GM19238 (cell line): ENCODE measurements around the gene RNF8.
"Not testable (repeated sequence)": the region's sequence is repeated elsewhere in the genome, so short reads cannot be mapped to it uniquely, and the experiment has no call there.

Experiments used
- DNase-seq: peaks from one replicate; pipeline ENCODE4 v3.0.0; 2011; ENCODE audit warnings: low spot score; ENCODE audit not compliant: insufficient read length

RNF8 gene

GRCh38 chr6:37321101-37321500 lies 32.7 kb upstream of the RNF8 start:
- no peak for DNase-seq

DNA sequence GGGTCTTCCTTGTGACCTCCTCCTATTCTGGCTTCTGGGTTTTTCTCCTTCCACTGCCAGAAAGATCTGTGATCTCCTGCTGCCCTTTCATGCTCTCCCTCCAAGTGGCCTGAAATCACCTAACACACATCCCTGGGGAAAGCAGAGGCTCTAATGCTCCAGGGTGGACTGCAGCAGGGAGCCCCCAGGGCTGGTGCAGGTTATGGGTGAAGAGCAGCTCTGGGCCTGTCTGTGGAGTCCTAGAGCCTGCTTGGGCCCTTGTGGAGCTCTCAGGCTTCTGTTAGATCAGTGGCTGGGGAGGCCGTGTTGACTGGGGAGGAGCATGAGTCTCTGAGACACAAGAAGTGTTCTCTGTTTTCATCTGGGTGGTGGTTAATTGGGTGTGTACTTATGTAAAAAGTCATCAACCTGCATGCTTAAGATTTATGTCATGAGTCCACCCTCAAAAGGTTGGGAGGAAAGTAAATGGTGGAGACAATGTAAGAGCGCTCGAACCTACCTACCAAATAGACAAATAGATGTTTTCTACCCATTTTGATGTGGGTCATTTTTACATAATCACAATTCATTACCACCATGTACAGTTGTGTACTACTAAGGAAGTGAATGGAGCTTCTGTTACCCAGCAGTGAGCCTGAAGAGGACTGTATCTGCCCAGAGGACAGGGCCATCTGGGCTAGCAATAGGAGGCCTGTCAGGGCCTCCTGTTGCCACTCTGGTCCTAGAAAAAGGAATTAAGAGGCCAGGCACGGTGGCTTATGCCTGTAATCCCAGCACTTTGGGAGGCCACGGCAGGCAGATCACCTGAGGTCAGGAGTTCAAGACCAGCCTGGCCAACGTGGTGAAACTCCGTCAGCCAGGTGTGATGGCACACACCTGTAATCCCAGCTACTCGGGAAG lies 32.0 kb upstream of the RNF8 start:
- DNase-seq: no peak

- no peak for DNase-seq
These were observed 30.2 kb upstream of the RNF8 start for GRCh38 chr6:37323580-37323979.

GRCh38 chr6:37324131-37325033 lies 29.4 kb upstream of the RNF8 start:
- DNase-seq: no peak

DNA sequence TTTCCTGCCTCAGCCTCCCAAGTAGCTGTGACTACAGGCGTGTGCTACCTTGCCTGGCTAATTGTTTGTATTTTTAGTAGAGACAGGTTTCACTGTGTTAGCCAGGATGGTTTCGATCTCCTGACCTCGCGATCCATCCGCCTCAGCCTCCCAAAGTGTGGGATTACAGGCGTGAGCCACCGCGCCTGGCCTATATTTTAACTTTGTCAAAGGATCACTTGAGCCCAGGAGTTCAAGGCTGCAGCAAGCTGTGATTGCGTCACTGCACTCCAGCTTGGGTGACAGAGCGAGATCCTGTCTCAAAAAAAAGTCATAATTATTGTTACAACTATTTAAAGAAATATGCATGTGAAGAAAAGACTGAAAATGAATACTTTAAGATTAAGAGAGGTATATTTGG lies 23.4 kb upstream of the RNF8 start:
- not testable (repeated sequence) for DNase-seq

GRCh38 chr6:37331047-37331446 lies 22.7 kb upstream of the RNF8 start:
- DNase-seq: no peak

GRCh38 chr6:37332894-37333293 lies 20.9 kb upstream of the RNF8 start:
- DNase-seq: no peak

GRCh38 chr6:37334047-37334446 lies 19.7 kb upstream of the RNF8 start:
- DNase-seq: no peak

- not testable (repeated sequence) for DNase-seq
These were observed 15.5 kb upstream of the RNF8 start for GRCh38 chr6:37338317-37338716.

DNA sequence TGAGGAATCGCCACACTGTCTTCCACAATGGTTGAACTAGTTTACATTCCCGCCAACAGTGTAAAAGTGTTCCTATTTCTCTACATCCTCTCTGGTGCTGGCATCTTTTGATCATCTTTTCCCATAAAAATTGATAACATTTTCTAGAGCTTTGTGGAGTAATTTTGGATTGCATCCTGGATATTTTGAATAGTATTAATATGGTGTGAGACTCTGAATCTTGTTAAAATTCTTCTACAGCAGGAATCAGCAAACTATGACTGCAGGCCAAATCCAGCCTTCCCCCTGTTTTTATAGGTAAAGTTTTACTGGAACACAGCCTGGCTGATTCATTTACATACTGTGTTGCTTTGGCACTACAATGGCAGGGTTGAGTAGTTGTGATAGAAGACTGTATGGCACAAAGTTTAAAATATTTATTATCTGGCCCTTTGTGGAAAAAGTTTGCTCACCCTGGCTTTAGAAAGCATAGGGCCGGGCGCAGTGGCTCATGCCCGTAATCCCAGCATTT lies 15.0 kb upstream of the RNF8 start:
- DNase-seq: no peak

DNA sequence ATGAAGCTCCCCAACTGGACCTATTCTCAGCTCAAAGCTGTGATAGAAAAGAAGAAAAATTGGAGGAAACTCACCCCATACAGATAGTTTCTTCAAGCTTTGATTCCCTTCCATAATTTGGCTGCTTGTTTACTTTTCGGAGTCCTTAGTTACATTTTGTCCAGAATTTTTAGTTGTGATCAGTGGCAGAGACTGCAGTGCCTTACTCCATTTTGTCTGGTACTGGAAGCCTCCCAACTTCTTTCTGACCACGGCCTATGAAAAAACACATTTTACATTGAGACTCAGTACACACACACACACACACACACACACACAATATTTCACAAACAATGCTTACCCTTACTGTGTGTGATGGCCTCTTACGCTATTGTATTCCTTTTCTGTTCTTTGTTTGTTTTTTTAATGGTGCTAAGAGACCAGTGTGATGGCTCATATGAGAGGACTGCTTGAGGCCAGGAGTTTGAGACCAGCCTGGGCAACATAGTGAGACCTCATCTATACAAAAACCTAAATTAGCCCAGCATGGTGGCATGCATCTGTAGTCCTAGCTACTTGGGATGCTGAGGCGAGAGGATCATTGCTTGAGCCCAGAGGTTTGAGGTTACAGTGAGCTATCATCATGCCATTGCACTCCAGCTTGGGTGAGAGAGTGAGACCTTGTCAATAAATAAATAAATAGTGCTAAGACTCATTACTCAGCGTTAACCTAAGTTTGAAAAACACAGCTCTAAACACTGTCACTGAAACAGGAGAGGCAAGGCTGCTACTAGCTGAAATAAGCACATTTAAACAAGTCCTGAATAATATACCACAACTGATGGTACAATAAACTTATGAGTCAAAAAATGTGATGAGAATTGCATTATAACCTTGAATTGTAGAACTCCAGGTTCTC lies 13.8 kb upstream of the RNF8 start:
- no peak for DNase-seq

- no peak for DNase-seq
These were observed 13.2 kb upstream of the RNF8 start for GRCh38 chr6:37340639-37340943.

DNA sequence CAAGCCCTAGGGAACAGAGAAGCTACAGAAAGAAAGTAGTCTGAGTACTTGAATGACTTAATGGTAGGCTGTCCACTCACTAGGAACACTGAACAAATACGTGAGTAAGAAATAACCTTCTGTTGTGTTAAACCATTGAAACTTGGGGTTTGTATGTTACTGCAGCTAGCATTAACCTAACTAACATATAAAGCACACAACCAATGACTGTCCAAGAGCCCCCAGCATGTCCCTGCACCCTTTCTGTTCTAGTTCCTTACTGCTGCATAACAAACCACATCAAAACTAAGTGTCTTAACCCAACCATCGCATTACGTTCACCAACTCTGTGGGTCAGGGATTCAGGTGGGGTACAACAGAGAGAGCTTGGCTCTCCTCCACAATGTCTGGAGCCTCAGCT lies 10.5 kb upstream of the RNF8 start:
- no peak for DNase-seq

DNA sequence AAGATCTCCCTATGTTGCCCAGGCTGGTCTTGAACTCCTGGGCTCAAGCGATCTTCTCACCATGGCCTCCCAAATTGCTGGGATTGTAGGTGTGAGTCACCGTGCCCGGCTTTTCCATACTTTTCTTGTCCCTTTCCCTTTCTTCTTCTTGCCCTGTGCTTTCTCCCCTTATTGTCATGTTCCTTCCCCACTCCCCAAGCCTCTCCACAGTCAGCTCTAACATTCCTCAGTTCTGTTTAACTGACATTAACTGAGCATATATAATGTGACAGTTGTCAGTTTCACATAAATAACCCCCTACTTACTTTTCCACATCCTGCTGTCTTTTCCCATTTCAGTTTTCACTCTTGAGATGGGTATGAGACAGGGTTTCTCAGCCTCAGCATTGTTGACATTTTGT lies 9.5 kb upstream of the RNF8 start:
- no peak for DNase-seq

DNA sequence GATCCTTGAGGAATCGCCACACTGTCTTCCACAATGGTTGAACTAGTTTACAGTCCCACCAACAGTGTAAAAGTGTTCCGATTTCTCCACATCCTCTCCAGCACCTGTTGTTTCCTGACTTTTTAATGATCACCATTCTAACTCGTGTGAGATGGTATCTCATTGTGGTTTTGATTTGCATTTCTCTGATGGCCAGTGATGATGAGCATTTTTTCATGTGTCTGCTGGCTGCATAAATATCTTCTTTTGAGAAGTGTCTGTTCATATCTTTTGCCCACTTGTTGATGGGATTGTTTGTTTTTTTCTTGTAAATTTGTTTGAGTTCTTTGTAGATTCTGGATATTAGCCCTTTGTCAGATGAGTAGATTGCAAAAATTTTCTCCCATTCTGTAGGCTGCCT lies 8.0 kb upstream of the RNF8 start:
- DNase-seq: not testable (repeated sequence)

DNA sequence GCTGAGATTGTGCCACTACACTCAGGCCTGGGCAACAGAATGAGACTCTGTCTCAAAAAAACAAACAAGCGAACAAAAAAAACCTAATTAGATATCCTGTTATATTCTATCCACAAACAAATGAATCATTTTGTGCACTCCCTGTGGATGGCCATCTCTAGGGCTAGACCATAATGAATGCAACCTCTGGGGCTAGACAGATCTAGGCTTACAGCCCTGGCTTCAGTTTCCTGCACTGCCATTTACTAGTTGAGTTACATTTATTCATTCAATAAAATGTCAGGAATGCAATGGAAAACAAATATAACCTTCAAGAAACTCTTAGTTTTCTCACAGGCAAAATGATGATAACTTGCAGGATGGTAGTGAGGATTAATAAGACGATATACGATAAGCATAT lies 6.6 kb upstream of the RNF8 start:
- no peak for DNase-seq

- no peak for DNase-seq
These were observed 6.1 kb upstream of the RNF8 start for GRCh38 chr6:37347670-37348111.

DNA sequence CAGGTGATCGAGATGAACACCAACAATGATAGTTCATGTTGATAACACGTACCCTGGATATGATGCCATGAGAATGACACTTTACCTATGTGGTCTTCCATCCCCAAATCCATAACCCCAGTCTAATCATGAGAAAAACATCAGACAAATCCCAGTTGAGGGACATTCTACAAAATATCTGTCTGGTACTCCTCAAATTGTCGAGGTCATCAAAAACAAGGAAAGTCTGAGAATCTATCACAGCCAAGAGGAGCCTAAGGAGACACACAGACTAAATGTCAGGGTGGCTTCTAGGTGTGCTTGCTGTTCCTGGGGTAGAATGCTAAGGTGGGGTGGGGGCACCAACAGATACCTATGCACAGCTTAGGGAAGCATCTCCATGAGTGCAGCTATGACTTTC lies 2.8 kb upstream of the RNF8 start:
- no peak for DNase-seq

- no peak for DNase-seq
These were observed 1.4 kb upstream of the RNF8 start for GRCh38 chr6:37352384-37352783.

- DNase-seq: no peak
These were observed 972 bp downstream of the RNF8 start for GRCh38 chr6:37354526-37355384.
